Endothelial cell of umbilical vein (primary cell): ENCODE measurements around the gene SLC7A7.

Experiments used
- EZH2 ChIP-seq: IDR thresholded peaks from 2 replicates; pipeline ENCODE4 v1.6.1; 2012; ENCODE audit warnings: borderline replicate concordance, low read depth, mild to moderate bottlenecking, moderate library complexity, low read length, inconsistent platforms; ENCODE audit not compliant: severe bottlenecking
- POLR2A ChIP-seq: IDR thresholded peaks from 2 replicates; pipeline ENCODE4 v1.6.1; 2012; ENCODE audit warnings: low read depth, mild to moderate bottlenecking, control low read depth, low read length
- POLR2AphosphoS5 ChIP-seq: IDR thresholded peaks from 2 replicates; pipeline ENCODE4 v1.6.1; 2012; ENCODE audit warnings: low read depth, mild to moderate bottlenecking, control low read depth, low read length, moderate library complexity; ENCODE audit not compliant: insufficient read depth
- TF ChIP-seq, protein P1 (sequence below), 2 donors: IDR thresholded peaks; 1 replicate in 1 of 2; 2 replicates in 1 of 2; pipeline ENCODE4 v1.5.1; 2011; ENCODE audit warnings: low read length in 2 of 2, mild to moderate bottlenecking in 2 of 2, moderate library complexity in 2 of 2, control low read depth in 1 of 2, inconsistent platforms in 1 of 2, low read depth in 1 of 2; ENCODE audit not compliant: insufficient read depth in 1 of 2; ENCODE audit errors: extremely low read depth in 1 of 2
- TF ChIP-seq, protein P2 (sequence below): IDR thresholded peaks from 2 replicates; pipeline ENCODE4 v1.6.1; 2011; ENCODE audit not compliant: insufficient read depth, insufficient read length

- no peak for TF ChIP-seq POLR2AphosphoS5
- TF ChIP-seq, protein P1, sequence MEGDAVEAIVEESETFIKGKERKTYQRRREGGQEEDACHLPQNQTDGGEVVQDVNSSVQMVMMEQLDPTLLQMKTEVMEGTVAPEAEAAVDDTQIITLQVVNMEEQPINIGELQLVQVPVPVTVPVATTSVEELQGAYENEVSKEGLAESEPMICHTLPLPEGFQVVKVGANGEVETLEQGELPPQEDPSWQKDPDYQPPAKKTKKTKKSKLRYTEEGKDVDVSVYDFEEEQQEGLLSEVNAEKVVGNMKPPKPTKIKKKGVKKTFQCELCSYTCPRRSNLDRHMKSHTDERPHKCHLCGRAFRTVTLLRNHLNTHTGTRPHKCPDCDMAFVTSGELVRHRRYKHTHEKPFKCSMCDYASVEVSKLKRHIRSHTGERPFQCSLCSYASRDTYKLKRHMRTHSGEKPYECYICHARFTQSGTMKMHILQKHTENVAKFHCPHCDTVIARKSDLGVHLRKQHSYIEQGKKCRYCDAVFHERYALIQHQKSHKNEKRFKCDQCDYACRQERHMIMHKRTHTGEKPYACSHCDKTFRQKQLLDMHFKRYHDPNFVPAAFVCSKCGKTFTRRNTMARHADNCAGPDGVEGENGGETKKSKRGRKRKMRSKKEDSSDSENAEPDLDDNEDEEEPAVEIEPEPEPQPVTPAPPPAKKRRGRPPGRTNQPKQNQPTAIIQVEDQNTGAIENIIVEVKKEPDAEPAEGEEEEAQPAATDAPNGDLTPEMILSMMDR (IDR thresholded peaks at IDR 0.05; ENCODE audit: extremely low read depth in 1 of 2, insufficient read depth in 1 of 2, low read depth in 1 of 2, low read length in 2 of 2): no peak
- TF ChIP-seq, protein P2, sequence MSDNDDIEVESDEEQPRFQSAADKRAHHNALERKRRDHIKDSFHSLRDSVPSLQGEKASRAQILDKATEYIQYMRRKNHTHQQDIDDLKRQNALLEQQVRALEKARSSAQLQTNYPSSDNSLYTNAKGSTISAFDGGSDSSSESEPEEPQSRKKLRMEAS: no peak
- no peak for TF ChIP-seq POLR2A
- no peak for TF ChIP-seq EZH2
These were observed 31.6 kb upstream of the SLC7A7 start for GRCh38 chr14:22846811-22847307.
